Tibial nerve (tissue), 4 donors: Measurements from ENCODE around the gene BLZF1. TPM values are rescaled to one million over a fixed set of nuclear protein-coding genes. Genes with fewer than 3 reads are reported as not detected.

Source experiments
- DNase-seq, 2 donors: peaks; one replicate each; pipeline ENCODE4 v3.0.0-alpha.2; 2019; ENCODE audit warnings: low spot score in 2 of 2
- H3K27ac ChIP-seq, 4 donors: fragments of 200-600 bp; sonication (generic) in 3 of 4; one replicate each; pipeline ENCODE4 v1.5.1; 2017 to 2019; ENCODE audit warnings: mild to moderate bottlenecking in 1 of 4
- H3K27me3 ChIP-seq, 2 donors: fragments of 200-600 bp; sonication (generic) in 1 of 2; one replicate each; pipeline versions ENCODE4 v1.5.1 to v1.6.0; 2017 to 2019
- H3K36me3 ChIP-seq, 3 donors: fragments of 200-600 bp; sonication (generic); one replicate each; pipeline ENCODE4 v1.5.1; 2018 to 2019
- H3K4me1 ChIP-seq, 4 donors: fragments of 200-600 bp; sonication (generic) in 3 of 4; one replicate each; pipeline ENCODE4 v1.5.1; 2017 to 2019
- H3K4me3 ChIP-seq, 4 donors: fragments of 200-600 bp; sonication (generic) in 3 of 4; one replicate each; pipeline ENCODE4 v1.5.1; 2017 to 2019; ENCODE audit warnings: mild to moderate bottlenecking in 1 of 4, moderate library complexity in 1 of 4
- H3K9me3 ChIP-seq, 4 donors: fragments of 200-600 bp; sonication (generic) in 3 of 4; one replicate each; pipeline ENCODE4 v1.5.1; 2017 to 2019
- CTCF ChIP-seq, 5 experiments: fragments of 200-600 bp in 3 of 5; fragments of 450-650 bp in 2 of 5; sonication (generic) in 3 of 5; IDR thresholded peaks; one replicate each; pipeline ENCODE4 v1.5.1; 2016 to 2019; ENCODE audit warnings: antibody characterized with exemption in 5 of 5, mild to moderate bottlenecking in 3 of 5, moderate library complexity in 2 of 5
- EP300 ChIP-seq, 2 donors: sonication (generic); formaldehyde crosslinking; IDR thresholded peaks; one replicate each; pipeline ENCODE4 v1.6.1; 2017; ENCODE audit warnings: antibody characterized with exemption in 2 of 2, mild to moderate bottlenecking in 1 of 2
- POLR2A ChIP-seq, 2 donors: fragments of 450-650 bp; IDR thresholded peaks; one replicate each; pipeline ENCODE4 v1.6.1; 2017; ENCODE audit warnings: antibody characterized with exemption in 2 of 2, mild to moderate bottlenecking in 2 of 2, moderate library complexity in 2 of 2
- WGBS, 2 donors: methylation state at CpG; one replicate each; pipeline ENCODE4 v1.1.5; 2018; 5-methylcytosine and 5-hydroxymethylcytosine counted together
- total RNA-seq, 4 donors: library from RNA; depleted of rRNA; stranded (reverse); fragments of >200 nt; gene quantifications; one replicate each; pipeline ENCODE4 v1.1.0, GENCODE V29; 2016

BLZF1 gene
- total RNA-seq, 4 donors from 2014 or later, result 17.8 to 36.0 (median 29.4) TPM

DNA sequence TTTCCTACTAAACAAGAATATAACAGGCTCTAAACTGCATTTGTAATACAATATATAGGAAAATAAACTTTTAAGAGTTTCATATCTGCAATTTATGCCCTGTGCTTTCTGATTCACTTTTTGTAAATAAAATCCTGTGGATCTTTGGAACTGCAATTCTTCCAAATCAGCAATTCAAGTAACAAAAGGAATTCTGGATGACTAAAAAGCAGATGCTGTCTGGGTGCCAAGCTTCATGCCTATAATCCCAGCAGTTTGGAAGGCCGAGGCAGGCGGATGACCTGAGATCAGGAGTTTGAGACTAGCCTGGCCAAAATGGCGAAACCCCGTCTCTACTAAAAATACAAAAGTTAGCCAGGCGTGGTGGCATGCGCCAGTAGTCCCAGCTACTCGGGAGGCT lies 6.7 kb upstream of the BLZF1 start:
- H3K27me3 ChIP-seq, result no peaks in the 10 kb centered on the region
- no peak for DNase-seq
- H3K9me3 ChIP-seq, result no peaks in the 10 kb centered on the region
- TF ChIP-seq EP300 (IDR thresholded peaks at IDR 0.05) (no peak), CTCF (IDR thresholded peaks at IDR 0.05) (no peak), POLR2A (IDR thresholded peaks at IDR 0.05) (no peak)
- H3K27ac ChIP-seq, result no peak overlapping the region
- peaks cover 0 to 4% (median 0%) of the 10 kb centered on the region in 3 donors for H3K36me3 ChIP-seq
- no peak overlapping the region for H3K4me3 ChIP-seq
- 75% methylated on average over 7 of the region's 7 CpGs for WGBS, 2 donors
- peaks cover 0 to 2% (median 0%) of the 10 kb centered on the region in 4 donors for H3K4me1 ChIP-seq

GRCh38 chr1:169363046-169363730 lies 4.8 kb upstream of the BLZF1 start:
- H3K36me3 ChIP-seq, result peaks cover 0 to 4% (median 0%) of the 10 kb centered on the region in 3 donors
- H3K27me3 ChIP-seq, result no peaks in the 10 kb centered on the region
- H3K4me3 ChIP-seq, result no peak overlapping the region
- 82 to 87% methylated on average over 5 of the region's 5 CpGs for WGBS, 2 donors
- H3K27ac ChIP-seq, result no peak overlapping the region
- TF ChIP-seq EP300 (IDR thresholded peaks at IDR 0.05) (no peak), POLR2A (IDR thresholded peaks at IDR 0.05) (no peak), CTCF (IDR thresholded peaks at IDR 0.05) (no peak)
- no peak for DNase-seq
- peaks cover 0 to 12% (median 0%) of the 10 kb centered on the region in 4 donors for H3K4me1 ChIP-seq
- H3K9me3 ChIP-seq, result no peaks in the 10 kb centered on the region

- WGBS, 2 donors, result 95 to 98% methylated on average over 2 of the region's 2 CpGs
- no peak for DNase-seq
- H3K36me3 ChIP-seq, result peaks cover 0 to 8% (median 0%) of the 10 kb centered on the region in 3 donors
These were observed 3.0 kb upstream of the BLZF1 start for GRCh38 chr1:169364948-169365347.

DNA sequence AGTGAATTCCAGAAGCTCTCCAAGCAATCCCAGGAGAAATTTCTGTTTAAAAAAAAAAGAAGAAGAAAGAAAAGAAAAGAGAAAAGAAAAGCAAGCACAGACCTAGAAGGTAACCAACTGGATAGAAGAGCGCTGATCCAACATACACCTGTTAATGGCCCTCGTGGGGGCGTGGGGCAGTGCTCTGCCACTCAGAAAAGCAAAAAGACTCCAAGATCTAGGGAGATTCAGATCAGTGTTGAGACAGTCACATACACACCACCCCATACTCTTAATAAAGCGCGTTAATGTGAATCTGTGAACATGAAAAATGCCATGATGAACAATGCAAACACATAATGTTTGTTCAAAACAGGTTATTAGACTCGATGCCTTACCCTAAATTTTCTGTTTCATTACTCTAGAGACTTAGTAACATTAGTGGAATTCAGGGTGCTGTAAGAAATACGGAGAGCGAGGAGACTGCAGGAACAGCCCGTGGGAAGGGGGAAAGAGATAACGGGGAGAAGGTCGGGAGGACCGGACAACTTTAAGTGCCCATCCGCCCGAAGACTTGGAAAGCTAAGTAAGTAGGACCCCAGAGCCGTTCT lies 804 bp upstream of the BLZF1 start:
- Histone ChIP-seq H3K36me3 (peaks cover 0 to 29% (median 4%) of the 10 kb centered on the region in 3 donors), H3K27me3 (no peaks in the 10 kb centered on the region), H3K27ac (peak overlapping the region; percentile 49 to 91 (median 82)), H3K4me1 (peaks cover 0 to 46% (median 8%) of the 10 kb centered on the region in 4 donors), H3K4me3 (peak overlapping the region; percentile 47 to 89 (median 72)), H3K9me3 (no peaks in the 10 kb centered on the region)
- 7 to 13% methylated on average over 15 of the region's 15 CpGs for WGBS, 2 donors
- no peak for TF ChIP-seq EP300 (IDR thresholded peaks at IDR 0.05)
- no peak for TF ChIP-seq POLR2A (IDR thresholded peaks at IDR 0.05)
- TF ChIP-seq CTCF (IDR thresholded peaks at IDR 0.05), result no peak
- DNase-seq, result no peak

More at GRCh38 chr1:169364948-169365347, 3.0 kb upstream of the BLZF1 start:
- H3K4me1 ChIP-seq, result peaks cover 0 to 27% (median 8%) of the 10 kb centered on the region in 4 donors
- H3K27ac ChIP-seq, result no peak overlapping the region
- H3K27me3 ChIP-seq, result no peaks in the 10 kb centered on the region
- no peak for TF ChIP-seq POLR2A (IDR thresholded peaks at IDR 0.05)
- TF ChIP-seq CTCF (IDR thresholded peaks at IDR 0.05), result no peak
- no peak for TF ChIP-seq EP300 (IDR thresholded peaks at IDR 0.05)
- H3K9me3 ChIP-seq, result no peaks in the 10 kb centered on the region
- no peak overlapping the region for H3K4me3 ChIP-seq

- no peak for TF ChIP-seq EP300 (IDR thresholded peaks at IDR 0.05)
- no peak for TF ChIP-seq POLR2A (IDR thresholded peaks at IDR 0.05)
- no peak for TF ChIP-seq CTCF (IDR thresholded peaks at IDR 0.05)
- Histone ChIP-seq H3K27me3 (no peaks in the 10 kb centered on the region), H3K36me3 (peaks cover 0 to 40% (median 4%) of the 10 kb centered on the region in 3 donors), H3K9me3 (no peaks in the 10 kb centered on the region), H3K4me3 (peak overlapping the region; percentile 47 to 89 (median 72)), H3K4me1 (peaks cover 0 to 50% (median 8%) of the 10 kb centered on the region in 4 donors), H3K27ac (peak overlapping the region; percentile 49 to 91 (median 84))
- no peak for DNase-seq
- WGBS, 2 donors, result 0 to 1% methylated on average over 16 of the region's 16 CpGs
These were observed 393 bp downstream of the BLZF1 start for GRCh38 chr1:169368406-169368769.
